Measurements from ENCODE around the gene GOLGA6D.
"Not testable (repeated sequence)": the region's sequence is repeated elsewhere in the genome, so short reads cannot be mapped to it uniquely, and the experiment has no call there.

DNA sequence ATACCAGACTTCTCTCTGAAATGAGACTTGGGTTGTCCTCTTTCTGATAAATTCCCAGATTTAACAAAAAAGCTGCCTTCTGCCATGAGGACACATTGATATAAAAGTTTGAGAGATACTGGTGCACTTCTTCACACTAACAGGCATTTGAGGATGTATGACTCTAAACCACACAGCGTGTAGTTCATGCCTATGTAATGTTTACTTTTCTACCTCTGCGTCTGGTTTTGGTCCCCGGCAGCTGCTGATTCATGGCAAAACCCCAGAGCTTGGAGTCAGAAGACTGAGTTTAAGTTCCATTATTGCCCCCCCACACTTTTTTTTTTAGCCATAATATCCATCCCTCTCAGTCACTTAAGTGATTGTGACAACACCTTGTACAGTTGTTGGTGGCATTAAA, 1.5 kb downstream of the GOLGA6D start:
- TF ChIP-seq, protein P1, sequence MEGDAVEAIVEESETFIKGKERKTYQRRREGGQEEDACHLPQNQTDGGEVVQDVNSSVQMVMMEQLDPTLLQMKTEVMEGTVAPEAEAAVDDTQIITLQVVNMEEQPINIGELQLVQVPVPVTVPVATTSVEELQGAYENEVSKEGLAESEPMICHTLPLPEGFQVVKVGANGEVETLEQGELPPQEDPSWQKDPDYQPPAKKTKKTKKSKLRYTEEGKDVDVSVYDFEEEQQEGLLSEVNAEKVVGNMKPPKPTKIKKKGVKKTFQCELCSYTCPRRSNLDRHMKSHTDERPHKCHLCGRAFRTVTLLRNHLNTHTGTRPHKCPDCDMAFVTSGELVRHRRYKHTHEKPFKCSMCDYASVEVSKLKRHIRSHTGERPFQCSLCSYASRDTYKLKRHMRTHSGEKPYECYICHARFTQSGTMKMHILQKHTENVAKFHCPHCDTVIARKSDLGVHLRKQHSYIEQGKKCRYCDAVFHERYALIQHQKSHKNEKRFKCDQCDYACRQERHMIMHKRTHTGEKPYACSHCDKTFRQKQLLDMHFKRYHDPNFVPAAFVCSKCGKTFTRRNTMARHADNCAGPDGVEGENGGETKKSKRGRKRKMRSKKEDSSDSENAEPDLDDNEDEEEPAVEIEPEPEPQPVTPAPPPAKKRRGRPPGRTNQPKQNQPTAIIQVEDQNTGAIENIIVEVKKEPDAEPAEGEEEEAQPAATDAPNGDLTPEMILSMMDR (IDR thresholded peaks at IDR 0.05): not testable (repeated sequence)
- TF ChIP-seq POLR2A (IDR thresholded peaks at IDR 0.05): not testable (repeated sequence)

Data from uterus (tissue), 2 donors.